Measurements from ENCODE around the gene GRB2.
"Not testable (repeated sequence)": the region's sequence is repeated elsewhere in the genome, so short reads cannot be mapped to it uniquely, and the experiment has no call there.

Gene GRB2

GRCh38 chr17:75350029-75350428 lies 55.4 kb downstream of the GRB2 start:
- DNase-seq (ENCODE audit: low read depth), result no peak

- DNase-seq (ENCODE audit: low read depth), result no peak
These were observed 55.9 kb downstream of the GRB2 start for GRCh38 chr17:75349589-75349988.

GRCh38 chr17:75348386-75349012 lies 57.0 kb downstream of the GRB2 start:
- no peak for DNase-seq (ENCODE audit: low read depth)

- DNase-seq (ENCODE audit: low read depth), result peak; percentile 59
These were observed 58.6 kb downstream of the GRB2 start for GRCh38 chr17:75346906-75347305.

- not testable (repeated sequence) for DNase-seq (ENCODE audit: low read depth)
These were observed 59.1 kb downstream of the GRB2 start for GRCh38 chr17:75346368-75346767.

GRCh38 chr17:75345514-75346167 lies 59.8 kb downstream of the GRB2 start:
- DNase-seq (ENCODE audit: low read depth), result no peak

GRCh38 chr17:75344666-75345065 lies 60.8 kb downstream of the GRB2 start:
- DNase-seq (ENCODE audit: low read depth), result no peak

GRCh38 chr17:75342996-75343395 lies 62.5 kb downstream of the GRB2 start:
- DNase-seq (ENCODE audit: low read depth), result no peak

GRCh38 chr17:75341784-75342486 lies 63.5 kb downstream of the GRB2 start:
- no peak for DNase-seq (ENCODE audit: low read depth)

- DNase-seq (ENCODE audit: low read depth), result no peak
These were observed 64.8 kb downstream of the GRB2 start for GRCh38 chr17:75340631-75341030.

GRCh38 chr17:75339971-75340370 lies 65.5 kb downstream of the GRB2 start:
- no peak for DNase-seq (ENCODE audit: low read depth)

GRCh38 chr17:75338335-75338734 lies 67.1 kb downstream of the GRB2 start:
- DNase-seq (ENCODE audit: low read depth), result peak; percentile 41

- DNase-seq (ENCODE audit: low read depth), result no peak
These were observed 70.2 kb downstream of the GRB2 start for GRCh38 chr17:75335315-75335714.

- DNase-seq (ENCODE audit: low read depth), result no peak
These were observed 70.8 kb downstream of the GRB2 start for GRCh38 chr17:75334723-75335122.

- no peak for DNase-seq (ENCODE audit: low read depth)
These were observed 73.8 kb downstream of the GRB2 start for GRCh38 chr17:75331671-75332070.

- DNase-seq (ENCODE audit: low read depth), result no peak
These were observed 77.7 kb downstream of the GRB2 start for GRCh38 chr17:75327757-75328156.

GRCh38 chr17:75326226-75326848 lies 79.1 kb downstream of the GRB2 start:
- DNase-seq (ENCODE audit: low read depth), result peak; percentile 41

- peak; percentile 40 for DNase-seq (ENCODE audit: low read depth)
These were observed 79.7 kb downstream of the GRB2 start for GRCh38 chr17:75325827-75326225.

GRCh38 chr17:75325348-75325747 lies 80.1 kb downstream of the GRB2 start:
- DNase-seq (ENCODE audit: low read depth), result no peak

- DNase-seq (ENCODE audit: low read depth), result no peak
These were observed 84.0 kb downstream of the GRB2 start for GRCh38 chr17:75321506-75321905.

GRCh38 chr17:75319904-75320691 lies 85.4 kb downstream of the GRB2 start:
- peak; percentile 40 for DNase-seq (ENCODE audit: low read depth)

- DNase-seq (ENCODE audit: low read depth), result no peak
These were observed 86.8 kb downstream of the GRB2 start for GRCh38 chr17:75318615-75319222.
